Hematopoietic multipotent progenitor cell treated with erythropoietin and hydrocortisone succinate and interleukin-3 and kit ligand, for 8 days (in vitro differentiated cells): Measurements from ENCODE around the gene FRAT2.
"Not testable (repeated sequence)": the region's sequence is repeated elsewhere in the genome, so short reads cannot be mapped to it uniquely, and the experiment has no call there.

Experiments used
- DNase-seq: peaks from one replicate; pipeline ENCODE4 v3.0.0-alpha.2; 2015

The FRAT2 gene

DNA sequence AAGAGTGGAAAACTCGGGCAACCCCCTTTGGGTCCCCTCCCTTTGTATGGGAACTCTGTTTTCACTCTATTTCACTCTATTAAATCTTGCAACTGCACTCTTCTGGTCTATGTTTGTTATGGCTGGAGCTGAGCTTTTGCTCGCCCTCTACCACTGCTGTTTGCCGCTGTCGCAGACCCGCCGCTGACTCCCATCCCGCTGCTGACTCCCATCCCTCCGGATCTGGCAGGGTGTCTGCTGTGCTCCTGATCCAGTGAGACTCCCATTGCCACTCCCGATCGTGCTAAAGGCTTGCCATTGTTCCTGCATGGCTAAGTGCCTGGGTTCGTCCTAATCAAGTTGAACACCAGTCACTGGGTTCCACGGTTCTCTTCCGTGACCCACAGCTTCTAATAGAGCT is 44.5 kb downstream of the FRAT2 start:
- DNase-seq = not testable (repeated sequence)
